PC-9 (cell line): ENCODE measurements around the gene TRIM9. TPM values are rescaled to one million over a fixed set of nuclear protein-coding genes. Genes with fewer than 3 reads are reported as not detected.
"Not testable (repeated sequence)": the region's sequence is repeated elsewhere in the genome, so short reads cannot be mapped to it uniquely, and the experiment has no call there.

Experiments used
- BruUV-seq: library from RNA; stranded (reverse); fragments of 400-500 nt; replicated peaks from 2 replicates; lab custom pipeline; 2021; lab: Mats Ljungman, UMichigan
- CTCF ChIA-PET: fragments of 300-600 bp; sonication (Branson Sonifier 250); formaldehyde crosslinking; loops from one replicate; lab custom pipeline; 2022; ENCODE audit warnings: antibody characterized with exemption; lab: Charles Lee
- POLR2A ChIA-PET: fragments of 300-600 bp; sonication (Branson Sonifier 250); formaldehyde crosslinking; loops from one replicate; lab custom pipeline; 2022; ENCODE audit warnings: antibody characterized with exemption; ENCODE audit not compliant: unreplicated experiment; lab: Charles Lee
- DNase-seq, 2 experiments: peaks; one replicate each; pipeline versions ENCODE4 v3.0.0 to v3.0.0-alpha.2; 2015 to 2022; ENCODE audit warnings: mixed read lengths in 1 of 2
- H2AFZ ChIP-seq: fragments of 200-600 bp; sonication (generic); 2 replicates; pipeline ENCODE4 v1.8.1; 2017; ENCODE audit warnings: antibody characterized with exemption
- H3F3A ChIP-seq: fragments of 200-600 bp; sonication (generic); 2 replicates; pipeline ENCODE4 v1.8.1; 2017; ENCODE audit warnings: antibody characterized with exemption, mild to moderate bottlenecking, low read depth; ENCODE audit not compliant: insufficient read depth
- H3K27ac ChIP-seq: fragments of 200-600 bp; sonication (generic); 2 replicates; pipeline ENCODE4 v1.6.1; 2016; ENCODE audit warnings: mixed run types
- H3K27me3 ChIP-seq: fragments of 200-600 bp; sonication (generic); 2 replicates; pipeline ENCODE4 v1.6.1; 2016; ENCODE audit warnings: low read depth, mixed run types; ENCODE audit not compliant: insufficient read depth
- H3K36me3 ChIP-seq: fragments of 200-600 bp; sonication (generic); 2 replicates; pipeline ENCODE4 v1.6.1; 2016; ENCODE audit warnings: low read depth, mixed run types
- H3K4me1 ChIP-seq: fragments of 200-600 bp; sonication (generic); replicated peaks from 2 replicates; pipeline ENCODE4 v1.6.1; 2016; ENCODE audit warnings: mixed run types; ENCODE audit not compliant: insufficient read depth
- H3K4me2 ChIP-seq: fragments of 200-600 bp; sonication (generic); 2 replicates; pipeline ENCODE4 v1.6.1; 2017; ENCODE audit warnings: mixed run types
- H3K4me3 ChIP-seq: fragments of 200-600 bp; sonication (generic); 2 replicates; pipeline ENCODE4 v1.6.1; 2016; ENCODE audit warnings: mixed run types
- H3K79me2 ChIP-seq: fragments of 200-600 bp; sonication (generic); 2 replicates; pipeline ENCODE4 v1.6.1; 2017; ENCODE audit warnings: low read depth, mixed run types
- H3K9me2 ChIP-seq: fragments of 200-600 bp; sonication (generic); 2 replicates; pipeline ENCODE4 v1.8.1; 2017; ENCODE audit warnings: mild to moderate bottlenecking; ENCODE audit not compliant: insufficient read depth
- H3K9me3 ChIP-seq: fragments of 200-600 bp; sonication (generic); 2 replicates; pipeline ENCODE4 v1.8.1; 2016; ENCODE audit warnings: low read depth; ENCODE audit not compliant: insufficient read depth
- H4K20me1 ChIP-seq: fragments of 200-600 bp; sonication (generic); 2 replicates; pipeline ENCODE4 v1.8.1; 2017; ENCODE audit not compliant: insufficient read depth
- EZH2 ChIP-seq: fragments of 200-600 bp; sonication (generic); IDR thresholded peaks from 2 replicates; pipeline ENCODE4 v1.8.0; 2017; ENCODE audit warnings: antibody characterized with exemption, low read depth
- intact Hi-C: fragments of 100-400 bp; cut with micrococcal nuclease; formaldehyde crosslinking; loops from one replicate; pipeline ENCODE4 v1.10.0; 2022; ENCODE audit not compliant: unreplicated experiment
- total RNA-seq: library from RNA; stranded (reverse); gene quantifications from 2 replicates; pipeline ENCODE4 v1.2.3, GENCODE V29; 2021
- TF ChIP-seq, protein P1 (sequence below): fragments of 200-600 bp; sonication (generic); conservative IDR thresholded peaks from 2 replicates; pipeline ENCODE4 v1.6.1; 2017; ENCODE audit warnings: mixed run types, antibody characterized with exemption, mild to moderate bottlenecking, moderate library complexity

The TRIM9 gene
- total RNA-seq, 1 experiment from 2014 or later: 2.1 TPM

DNA sequence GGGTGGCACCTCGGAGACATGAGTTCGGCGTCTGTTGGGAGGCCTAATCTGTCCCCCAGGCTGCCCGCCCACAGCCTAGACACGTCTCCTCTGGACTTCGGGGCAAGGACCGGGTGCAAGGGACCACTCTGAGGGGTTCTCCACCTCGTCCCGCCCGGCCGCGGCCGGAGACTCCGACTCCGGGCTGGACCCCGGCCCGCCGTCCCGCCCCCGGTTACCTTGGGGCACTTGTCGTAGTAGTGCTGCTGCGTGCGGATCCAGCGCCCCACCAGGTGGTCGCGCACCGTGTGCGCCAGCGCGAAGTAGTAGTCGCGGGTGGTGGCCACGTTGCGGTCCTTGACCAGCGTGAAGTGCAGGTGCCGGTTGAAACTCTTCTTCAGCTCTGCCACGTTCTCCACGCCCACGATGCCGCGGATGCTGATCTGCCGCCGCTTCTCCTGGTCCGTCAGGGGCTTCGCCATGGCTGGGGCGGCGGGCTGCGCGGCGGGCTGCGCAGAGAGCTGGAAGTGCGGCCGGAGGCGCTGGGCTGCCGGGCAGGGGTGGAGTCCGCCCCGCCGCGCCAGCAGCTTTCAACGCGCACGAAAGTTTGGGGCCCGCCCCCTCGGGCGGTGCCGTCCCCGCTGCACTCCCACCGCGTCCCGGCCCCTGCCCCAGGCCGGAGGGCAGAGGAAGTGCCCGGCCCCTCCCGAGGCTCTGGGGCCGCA is 150.8 kb downstream of the TRIM9 start, which contains the start of gene PYGL:
Gene PYGL, minus strand, starts transcription at position 541 of the 704 bp plus-strand sequence. Its CDS starts 80 bp downstream, at position 461.
- intact Hi-C loops: loop anchor here (5.0 kb wide), 1 partner anchor 838 kb away; no protein-coding TSS in a partner anchor
- DNase-seq: peak; percentile 59 to 85
- H3F3A ChIP-seq: peaks cover 13% of the 10 kb centered on the region; the same call in 1 of the 2 replicates

GRCh38 chr14:50943261-50943942 is 151.5 kb downstream of the TRIM9 start:
- intact Hi-C loops: loop anchor here (5.0 kb wide), 1 partner anchor 839 kb away; no protein-coding TSS in a partner anchor

More for the DNA sequence above, 150.8 kb downstream of the TRIM9 start, which contains the start of gene PYGL:
- H3K27me3 ChIP-seq: no peaks in the 10 kb centered on the region
- BruUV-seq: no TSS peak
- H3K79me2 ChIP-seq: peaks cover 21% of the 10 kb centered on the region
- H3K4me3 ChIP-seq: peak within 1 kb of the TSS; percentile 93
- no peaks in the 10 kb centered on the region for H3K9me2 ChIP-seq
- no peaks in the 10 kb centered on the region for H3K9me3 ChIP-seq
- ChIA-PET POLR2A (interaction anchor here (0.6 to 0.7 kb wide), 3 partner anchors 18 to 1132 kb away, joined by 3 to 5 read pairs (median 3); no protein-coding TSS in a partner anchor), CTCF (interaction anchor here (0.6 to 1.7 kb wide), 3 partner anchors 11 to 1409 kb away, joined by 3 to 4 read pairs (median 4); no protein-coding TSS in a partner anchor)
- H2AFZ ChIP-seq: peak within 1 kb of the TSS; percentile 96
- TF ChIP-seq, protein P1, sequence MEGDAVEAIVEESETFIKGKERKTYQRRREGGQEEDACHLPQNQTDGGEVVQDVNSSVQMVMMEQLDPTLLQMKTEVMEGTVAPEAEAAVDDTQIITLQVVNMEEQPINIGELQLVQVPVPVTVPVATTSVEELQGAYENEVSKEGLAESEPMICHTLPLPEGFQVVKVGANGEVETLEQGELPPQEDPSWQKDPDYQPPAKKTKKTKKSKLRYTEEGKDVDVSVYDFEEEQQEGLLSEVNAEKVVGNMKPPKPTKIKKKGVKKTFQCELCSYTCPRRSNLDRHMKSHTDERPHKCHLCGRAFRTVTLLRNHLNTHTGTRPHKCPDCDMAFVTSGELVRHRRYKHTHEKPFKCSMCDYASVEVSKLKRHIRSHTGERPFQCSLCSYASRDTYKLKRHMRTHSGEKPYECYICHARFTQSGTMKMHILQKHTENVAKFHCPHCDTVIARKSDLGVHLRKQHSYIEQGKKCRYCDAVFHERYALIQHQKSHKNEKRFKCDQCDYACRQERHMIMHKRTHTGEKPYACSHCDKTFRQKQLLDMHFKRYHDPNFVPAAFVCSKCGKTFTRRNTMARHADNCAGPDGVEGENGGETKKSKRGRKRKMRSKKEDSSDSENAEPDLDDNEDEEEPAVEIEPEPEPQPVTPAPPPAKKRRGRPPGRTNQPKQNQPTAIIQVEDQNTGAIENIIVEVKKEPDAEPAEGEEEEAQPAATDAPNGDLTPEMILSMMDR: no peak
- TF ChIP-seq EZH2: no peak
- H4K20me1 ChIP-seq: no peaks in the 10 kb centered on the region
- no peaks in the 10 kb centered on the region for H3K36me3 ChIP-seq
- peak within 1 kb of the TSS; percentile 76 for H3K27ac ChIP-seq
- H3K4me1 ChIP-seq: peaks cover 7% of the 10 kb centered on the region; the same call in 1 of the 2 replicates
- H3K4me2 ChIP-seq: peak within 1 kb of the TSS; percentile 92

GRCh38 chr14:50941638-50942037 is 153.3 kb downstream of the TRIM9 start:
- H3K4me3 ChIP-seq, H2AFZ ChIP-seq, H3K27me3 ChIP-seq, CTCF ChIA-PET, H3K27ac ChIP-seq, POLR2A ChIA-PET, H3K36me3 ChIP-seq, H3K9me3 ChIP-seq, H3K9me2 ChIP-seq, DNase-seq, H4K20me1 ChIP-seq, H3K4me2 ChIP-seq: not testable (repeated sequence)
- intact Hi-C loops: loop anchor here (5.0 kb wide), 1 partner anchor 841 kb away; no protein-coding TSS in a partner anchor
- Histone ChIP-seq H3F3A (peaks cover 31% of the 10 kb centered on the region; the same call in 1 of the 2 replicates), H3K4me1 (peaks cover 24% of the 10 kb centered on the region), H3K79me2 (peaks cover 22% of the 10 kb centered on the region)
- TSS peak; percentile 14 for BruUV-seq

More at GRCh38 chr14:50943261-50943942, 151.5 kb downstream of the TRIM9 start:
- ChIA-PET POLR2A (interaction anchor here (0.6 kb wide), 3 partner anchors 12 to 33 kb away, joined by 3 to 5 read pairs (median 4); no protein-coding TSS in a partner anchor), CTCF (interaction anchor here (0.6 to 1.7 kb wide), 2 partner anchors 12 to 1409 kb away, joined by 4 read pairs; no protein-coding TSS in a partner anchor)
- no peaks in the 10 kb centered on the region for H3K9me3 ChIP-seq
- peaks cover 22% of the 10 kb centered on the region for H3K79me2 ChIP-seq
- no peak for TF ChIP-seq EZH2
- TF ChIP-seq, protein P1: 0 out of 2 replicates have a peak, but pooled peaks have one; percentile 11
- H3K27me3 ChIP-seq: no peaks in the 10 kb centered on the region
- H3K4me1 ChIP-seq: peaks cover 7% of the 10 kb centered on the region; the same call in 1 of the 2 replicates
- H3K27ac ChIP-seq: peak overlapping the region; percentile 76
- peaks cover 16% of the 10 kb centered on the region; the same call in 1 of the 2 replicates for H3F3A ChIP-seq
- no peaks in the 10 kb centered on the region for H3K9me2 ChIP-seq
- no peaks in the 10 kb centered on the region for H4K20me1 ChIP-seq
- H2AFZ ChIP-seq: peak overlapping the region; percentile 96
- DNase-seq: peak; percentile 58 to 77
- H3K4me3 ChIP-seq: peak overlapping the region; percentile 93
- peak overlapping the region; percentile 92 for H3K4me2 ChIP-seq
- H3K36me3 ChIP-seq: no peaks in the 10 kb centered on the region
- BruUV-seq: TSS peak; percentile 49
